NOMO-1 treated with dmso at 0.1 percent for 144 hours (cell line): ENCODE measurements around the gene MLN.

ENCODE experiments used
- DNase-seq: peaks from one replicate; lab custom pipeline; 2025; ENCODE audit not compliant: unreplicated experiment; lab: John Stamatoyannopoulos, UW

MLN gene

GRCh38 chr6:33756211-33756954 is 47.4 kb downstream of the MLN start:
- no peak for DNase-seq

GRCh38 chr6:33755070-33755869 is 48.5 kb downstream of the MLN start:
- DNase-seq, result no peak

GRCh38 chr6:33754222-33754621 is 49.6 kb downstream of the MLN start:
- DNase-seq, result no peak

- no peak for DNase-seq
Measured at GRCh38 chr6:33752646-33753015, 51.2 kb downstream of the MLN start.

GRCh38 chr6:33751771-33752645 is 51.8 kb downstream of the MLN start:
- DNase-seq, result no peak

- DNase-seq, result no peak
Measured at GRCh38 chr6:33750244-33750991, 53.4 kb downstream of the MLN start.

- no peak for DNase-seq
Measured at GRCh38 chr6:33749401-33749800, 54.4 kb downstream of the MLN start.

GRCh38 chr6:33748841-33749240 is 55.0 kb downstream of the MLN start:
- DNase-seq, result no peak

- DNase-seq, result no peak
Measured at GRCh38 chr6:33747823-33748222, 56.0 kb downstream of the MLN start.

- DNase-seq, result no peak
Measured at GRCh38 chr6:33746651-33747100, 57.1 kb downstream of the MLN start, which contains the start of gene IP6K3. TSS of gene IP6K3 (minus strand) at chr6:33746905. CDS start at chr6:33735476, 11,429 bp downstream.

- DNase-seq, result no peak
Measured at GRCh38 chr6:33746036-33746600, 57.7 kb downstream of the MLN start.

- no peak for DNase-seq
Measured at GRCh38 chr6:33745548-33745947, 58.3 kb downstream of the MLN start.

- DNase-seq, result no peak
Measured at GRCh38 chr6:33744895-33745546, 58.8 kb downstream of the MLN start.
